Epithelial cell of proximal tubule (primary cell): ENCODE results near the gene STAT3. TPM values are rescaled to one million over a fixed set of nuclear protein-coding genes. Genes with fewer than 3 reads are reported as not detected.

Source experiments
- DNase-seq: peaks from one replicate; pipeline ENCODE4 v3.0.0-alpha.2; 2011; ENCODE audit warnings: low read depth
- H3K4me3 ChIP-seq: 2 replicates; pipeline ENCODE4 v1.5.1; 2011; ENCODE audit warnings: low read depth, mild to moderate bottlenecking, low read length
- total RNA-seq: library from RNA; depleted of rRNA; stranded (reverse); fragments of >200 nt; gene quantifications from 2 replicates; pipeline ENCODE4 v1.2.3, GENCODE V29; 2015
- TF ChIP-seq, protein P1 (sequence below): conservative IDR thresholded peaks from 2 replicates; pipeline ENCODE4 v1.5.1; 2012; ENCODE audit warnings: low read depth, mild to moderate bottlenecking, low read length

Gene STAT3
- total RNA-seq, 1 donor from 2014 or later: 63.0 TPM

DNA sequence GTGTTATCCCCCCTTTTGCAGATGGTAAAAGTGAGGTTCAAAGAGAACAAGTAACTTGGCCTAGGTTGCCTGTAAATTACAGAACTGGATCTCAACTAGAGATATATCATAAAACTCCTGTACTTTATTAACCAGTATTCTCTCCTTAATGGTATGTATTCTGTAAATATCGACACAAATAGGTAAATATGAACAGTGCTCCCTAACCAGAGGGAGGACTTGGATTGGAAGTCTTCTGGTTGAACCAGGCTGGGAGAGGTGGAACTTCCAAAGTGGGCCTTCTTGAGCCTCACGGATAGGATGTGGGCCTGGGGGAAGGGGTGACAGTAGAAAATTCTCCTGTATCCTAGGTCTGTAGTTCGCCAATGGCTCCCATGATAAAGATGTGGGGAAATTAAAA lies 92.2 kb downstream of the STAT3 start:
- no peak for DNase-seq
- H3K4me3 ChIP-seq: no peak overlapping the region
- TF ChIP-seq, protein P1, sequence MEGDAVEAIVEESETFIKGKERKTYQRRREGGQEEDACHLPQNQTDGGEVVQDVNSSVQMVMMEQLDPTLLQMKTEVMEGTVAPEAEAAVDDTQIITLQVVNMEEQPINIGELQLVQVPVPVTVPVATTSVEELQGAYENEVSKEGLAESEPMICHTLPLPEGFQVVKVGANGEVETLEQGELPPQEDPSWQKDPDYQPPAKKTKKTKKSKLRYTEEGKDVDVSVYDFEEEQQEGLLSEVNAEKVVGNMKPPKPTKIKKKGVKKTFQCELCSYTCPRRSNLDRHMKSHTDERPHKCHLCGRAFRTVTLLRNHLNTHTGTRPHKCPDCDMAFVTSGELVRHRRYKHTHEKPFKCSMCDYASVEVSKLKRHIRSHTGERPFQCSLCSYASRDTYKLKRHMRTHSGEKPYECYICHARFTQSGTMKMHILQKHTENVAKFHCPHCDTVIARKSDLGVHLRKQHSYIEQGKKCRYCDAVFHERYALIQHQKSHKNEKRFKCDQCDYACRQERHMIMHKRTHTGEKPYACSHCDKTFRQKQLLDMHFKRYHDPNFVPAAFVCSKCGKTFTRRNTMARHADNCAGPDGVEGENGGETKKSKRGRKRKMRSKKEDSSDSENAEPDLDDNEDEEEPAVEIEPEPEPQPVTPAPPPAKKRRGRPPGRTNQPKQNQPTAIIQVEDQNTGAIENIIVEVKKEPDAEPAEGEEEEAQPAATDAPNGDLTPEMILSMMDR: no peak

DNA sequence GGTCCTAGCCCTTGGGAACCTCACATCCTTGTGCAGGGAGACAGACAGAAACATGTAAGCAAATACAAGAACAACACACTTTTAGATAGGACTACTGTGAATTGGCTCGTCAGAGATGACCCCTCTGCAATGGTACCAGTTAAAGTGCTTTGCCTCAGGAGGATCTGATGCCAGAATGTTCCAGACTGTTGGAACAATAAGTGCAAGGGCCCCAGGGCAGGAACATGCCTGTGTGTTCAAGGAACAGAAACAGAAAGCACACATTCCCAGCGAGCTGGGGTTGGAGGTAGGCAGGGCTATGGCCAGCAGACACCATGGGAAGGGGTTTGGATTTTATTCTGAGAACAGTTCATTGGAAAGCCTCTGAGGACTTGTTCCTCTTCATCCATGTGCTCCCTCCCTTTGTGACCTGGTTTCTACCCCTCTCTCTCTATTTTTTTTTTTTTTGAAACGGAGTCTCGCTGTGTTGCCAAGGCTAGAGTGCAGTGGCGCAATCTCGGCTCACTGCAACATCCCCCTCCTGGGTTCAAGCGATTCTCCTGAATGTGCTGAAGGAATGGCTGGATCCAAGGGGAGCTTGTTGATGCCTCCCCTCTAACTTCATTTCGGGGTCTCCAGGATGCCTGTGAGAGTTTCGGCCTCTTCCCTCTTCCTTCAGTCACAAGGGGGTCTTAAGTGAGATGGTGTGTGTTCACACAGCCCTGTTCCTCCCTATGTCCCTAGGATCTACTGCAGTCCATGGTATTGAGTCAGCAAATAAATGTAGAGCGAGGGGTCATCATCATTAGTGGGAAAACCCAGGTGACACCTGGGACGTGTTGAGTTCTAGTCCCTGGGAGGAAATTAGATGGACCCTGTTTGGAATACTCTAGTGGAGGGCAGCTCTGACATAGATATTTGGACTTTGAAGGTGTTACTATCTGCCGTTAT lies 93.5 kb downstream of the STAT3 start:
- no peak for DNase-seq
- H3K4me3 ChIP-seq: no peak overlapping the region
- TF ChIP-seq, protein P1: no peak

DNA sequence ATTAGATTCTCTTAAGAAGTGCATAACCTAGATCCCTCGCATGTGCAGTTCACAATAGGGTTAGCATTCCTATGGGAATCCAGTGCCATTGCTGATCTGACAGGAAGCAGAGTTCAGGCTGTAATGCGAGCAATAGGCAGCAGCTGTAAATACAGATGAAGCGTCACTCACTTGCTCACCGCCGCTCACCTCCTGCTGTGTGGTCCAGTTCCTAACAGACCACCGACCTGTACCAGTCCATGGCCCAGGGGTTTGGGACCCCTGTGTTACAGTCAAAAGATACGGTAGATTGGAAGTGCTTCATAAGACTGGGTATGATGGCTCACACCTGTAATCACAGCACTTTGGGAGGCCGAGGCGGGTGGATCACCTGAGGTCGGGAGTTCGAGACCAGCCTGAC lies 97.1 kb downstream of the STAT3 start:
- DNase-seq: no peak
- no peak overlapping the region for H3K4me3 ChIP-seq
- TF ChIP-seq, protein P1: no peak

DNA sequence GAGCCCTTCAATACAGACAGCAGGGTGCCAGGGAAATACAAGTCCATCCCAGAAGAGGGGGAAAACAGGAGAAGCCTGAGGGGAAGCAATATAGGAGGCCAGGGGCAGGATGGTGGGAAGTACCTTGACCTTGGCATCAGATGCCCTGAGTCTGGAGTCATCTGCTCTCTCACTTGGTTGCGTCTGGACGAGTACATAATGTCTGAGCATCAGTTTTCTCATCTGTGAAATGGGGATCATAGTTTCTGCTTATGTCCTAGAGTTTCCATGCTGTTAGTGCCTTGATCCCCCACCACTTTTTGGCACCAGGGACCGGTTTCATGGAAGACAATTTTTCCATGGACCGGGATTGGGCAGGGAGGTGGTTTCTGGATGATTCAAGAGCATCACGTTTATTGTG lies 97.7 kb downstream of the STAT3 start:
- H3K4me3 ChIP-seq: no peak overlapping the region
- no peak for DNase-seq
- TF ChIP-seq, protein P1: no peak

DNA sequence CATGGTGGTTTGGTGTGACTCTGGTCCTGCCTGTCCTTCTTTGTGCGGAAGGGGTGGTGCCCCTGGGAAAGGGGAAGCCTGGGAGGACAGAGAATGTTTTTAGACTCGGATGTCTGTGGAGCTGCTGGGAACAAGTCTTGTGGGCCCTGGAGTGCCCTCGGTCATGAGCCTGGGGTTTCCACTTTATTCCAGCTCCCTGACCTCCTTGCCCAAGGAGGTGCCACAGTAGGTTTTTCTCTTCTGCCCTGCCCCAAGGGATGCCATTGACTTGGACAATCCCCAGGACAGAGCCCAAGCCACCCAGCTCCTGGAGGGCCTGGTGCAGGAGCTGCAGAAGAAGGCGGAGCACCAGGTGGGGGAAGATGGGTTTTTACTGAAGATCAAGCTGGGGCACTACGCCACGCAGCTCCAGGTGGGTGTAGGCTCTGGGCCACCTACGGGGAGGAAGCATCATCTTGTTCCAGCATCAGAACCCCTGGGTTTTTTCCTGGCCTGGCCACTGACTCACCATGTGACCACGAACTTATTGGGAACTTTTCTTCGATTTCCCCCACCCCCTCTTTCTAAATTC lies 98.5 kb downstream of the STAT3 start:
- H3K4me3 ChIP-seq: no peak overlapping the region
- TF ChIP-seq, protein P1: no peak
- no peak for DNase-seq

DNA sequence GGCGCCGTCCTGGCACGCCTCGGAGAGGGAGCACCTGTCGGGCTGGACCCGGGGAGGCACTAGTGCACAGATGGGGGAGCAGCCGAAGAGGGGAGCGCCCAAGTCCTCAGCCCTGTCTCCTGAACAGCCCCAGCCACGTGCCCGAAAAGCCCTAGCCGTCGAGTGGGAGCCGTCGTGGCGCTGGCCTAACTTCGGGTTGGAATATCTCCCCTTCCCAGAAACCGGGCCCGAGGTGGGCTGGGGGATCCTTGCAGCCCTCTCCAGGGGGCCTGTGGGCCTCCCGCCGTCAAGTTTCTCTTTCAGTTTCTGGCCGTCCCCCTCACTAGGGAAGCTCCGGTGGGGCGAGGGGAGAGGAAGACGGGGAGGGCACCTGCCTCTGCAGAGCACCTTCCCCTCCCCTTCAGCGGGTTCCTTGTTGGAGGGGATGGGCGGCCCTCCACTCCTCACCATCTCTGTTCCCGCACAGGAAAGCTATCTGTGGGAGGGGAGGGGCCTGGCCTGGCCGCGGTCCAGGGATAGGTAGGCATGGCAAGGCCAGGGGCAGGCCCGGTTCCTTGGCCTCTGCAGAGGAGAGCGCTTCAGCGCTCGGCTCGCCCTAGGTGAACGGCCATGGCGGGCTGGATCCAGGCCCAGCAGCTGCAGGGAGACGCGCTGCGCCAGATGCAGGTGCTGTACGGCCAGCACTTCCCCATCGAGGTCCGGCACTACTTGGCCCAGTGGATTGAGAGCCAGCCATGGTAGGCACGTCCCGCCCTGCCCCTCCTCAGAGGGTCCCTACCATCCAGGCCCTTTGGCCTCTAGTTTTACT lies 99.2 kb downstream of the STAT3 start:
- TF ChIP-seq, protein P1: no peak
- peak overlapping the region; percentile 59 for H3K4me3 ChIP-seq
- no peak for DNase-seq
